A549 treated with AZD2906 at 1 μM for 4 hours (cell line): ENCODE data around the gene HLX. TPM values are rescaled to one million over a fixed set of nuclear protein-coding genes. Genes with fewer than 3 reads are reported as not detected.

Experiments
- total RNA-seq: library from RNA; stranded (reverse); fragments of 200-300 nt; extraction: Qiagen RNA extraction; gene quantifications from 5 replicates; pipeline ENCODE4 v1.2.3, GENCODE V29; 2022

The HLX gene, protein sequence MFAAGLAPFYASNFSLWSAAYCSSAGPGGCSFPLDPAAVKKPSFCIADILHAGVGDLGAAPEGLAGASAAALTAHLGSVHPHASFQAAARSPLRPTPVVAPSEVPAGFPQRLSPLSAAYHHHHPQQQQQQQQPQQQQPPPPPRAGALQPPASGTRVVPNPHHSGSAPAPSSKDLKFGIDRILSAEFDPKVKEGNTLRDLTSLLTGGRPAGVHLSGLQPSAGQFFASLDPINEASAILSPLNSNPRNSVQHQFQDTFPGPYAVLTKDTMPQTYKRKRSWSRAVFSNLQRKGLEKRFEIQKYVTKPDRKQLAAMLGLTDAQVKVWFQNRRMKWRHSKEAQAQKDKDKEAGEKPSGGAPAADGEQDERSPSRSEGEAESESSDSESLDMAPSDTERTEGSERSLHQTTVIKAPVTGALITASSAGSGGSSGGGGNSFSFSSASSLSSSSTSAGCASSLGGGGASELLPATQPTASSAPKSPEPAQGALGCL
- 3.3 to 5.0 TPM (median 4.4 TPM) in 5 replicates for total RNA-seq

DNA sequence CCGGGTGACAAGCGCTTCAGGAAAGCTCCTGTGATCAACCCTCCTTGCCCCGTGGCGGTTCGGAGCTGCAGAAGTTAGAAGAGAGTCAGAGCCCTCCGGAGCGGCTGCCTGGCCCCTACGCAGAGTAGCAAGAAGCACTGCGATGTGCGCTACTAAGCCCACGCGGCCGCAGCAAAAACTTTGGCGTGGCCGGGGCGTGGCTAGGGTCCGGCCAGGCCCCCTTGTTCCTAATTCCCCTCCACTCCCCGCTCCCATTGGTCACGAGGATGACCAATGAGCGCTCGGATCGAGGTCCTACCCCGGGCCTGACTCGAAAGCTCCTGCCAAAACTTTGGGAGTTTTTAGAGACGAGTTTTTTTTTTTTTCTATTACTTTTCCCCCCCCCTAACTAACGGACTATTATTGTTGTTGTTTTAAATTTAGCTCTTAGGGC lies at the start of gene HLX:
TSS of gene HLX (plus strand) at position 368 of the 433 bp plus-strand sequence. CDS start 415 bp downstream, outside the sequence.

Other genes starting within 250 kb of the HLX start
- 4.4 to 6.3 TPM (median 5.9 TPM) in 5 replicates for gene C1orf115, start 189.1 kb upstream of the HLX start, total RNA-seq
- 10.5 to 13.3 TPM (median 10.8 TPM) in 5 replicates for gene MTARC2, start 131.1 kb upstream of the HLX start, total RNA-seq
- 8.1 to 8.9 TPM (median 8.5 TPM) in 5 replicates for gene MTARC1, start 92.5 kb upstream of the HLX start, total RNA-seq